Ureter (tissue), 1 donor: ENCODE results near the gene PRG2. TPM values are rescaled to one million over a fixed set of nuclear protein-coding genes. Genes with fewer than 3 reads are reported as not detected.

Source experiments
- DNase-seq: peaks from one replicate; pipeline ENCODE4 v3.0.0-alpha.2; 2020; ENCODE audit warnings: low spot score
- total RNA-seq: library from RNA; stranded (reverse); gene quantifications from one replicate; pipeline ENCODE4 v1.2.4, GENCODE V29; 2023
- donor health status: DM: yes; HTN: yes; CAD: no.

Gene PRG2, protein sequence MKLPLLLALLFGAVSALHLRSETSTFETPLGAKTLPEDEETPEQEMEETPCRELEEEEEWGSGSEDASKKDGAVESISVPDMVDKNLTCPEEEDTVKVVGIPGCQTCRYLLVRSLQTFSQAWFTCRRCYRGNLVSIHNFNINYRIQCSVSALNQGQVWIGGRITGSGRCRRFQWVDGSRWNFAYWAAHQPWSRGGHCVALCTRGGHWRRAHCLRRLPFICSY
- 0.55 TPM for total RNA-seq

DNA sequence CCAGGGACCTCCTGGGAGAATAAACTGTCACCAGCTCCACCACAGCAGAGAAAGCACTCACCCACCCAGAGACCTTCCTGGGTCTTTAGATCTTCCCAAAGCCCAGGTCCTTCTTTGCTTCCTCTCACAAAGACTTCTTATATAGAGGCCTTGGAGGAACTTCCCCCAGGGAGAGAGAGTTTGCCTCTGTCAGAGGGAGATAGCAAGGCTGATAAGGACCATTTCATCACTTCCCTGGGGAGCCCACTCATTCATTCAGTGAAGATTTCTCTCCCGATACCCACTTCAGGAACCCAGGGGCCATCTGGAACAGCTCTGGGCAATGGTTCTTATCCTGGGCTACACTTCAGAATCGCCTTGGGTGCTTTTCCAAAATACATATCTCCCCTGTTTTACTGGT is at the start of gene PRG2:
Gene PRG2, minus strand, starts transcription at position 116 of the 400 bp plus-strand sequence. CDS start 706 bp downstream, outside the sequence.
- DNase-seq: no peak

DNA sequence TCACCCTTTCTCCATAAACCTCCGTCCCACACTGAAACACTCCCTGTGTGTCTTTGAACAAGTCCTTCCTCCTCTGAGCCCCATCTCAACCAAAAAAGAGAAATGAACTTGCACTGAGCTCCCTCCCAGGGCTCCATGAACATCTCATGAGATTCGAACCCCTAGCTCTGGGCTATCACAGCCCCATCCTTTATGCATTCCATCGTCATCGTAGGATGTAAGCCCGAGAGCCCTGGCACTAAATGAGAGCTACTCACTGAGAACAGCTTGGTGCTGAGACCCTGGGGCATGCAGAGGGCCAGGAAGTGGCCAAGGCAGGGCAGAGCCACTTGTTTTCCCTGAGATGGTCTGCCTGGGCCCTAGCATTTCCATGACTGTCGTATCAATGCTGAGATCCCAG is 49.3 kb upstream of the PRG2 start:
- no peak for DNase-seq

GRCh38 chr11:57438345-57439285 is 48.2 kb upstream of the PRG2 start:
- DNase-seq: no peak

- DNase-seq: no peak
These were observed 45.6 kb upstream of the PRG2 start for GRCh38 chr11:57436031-57436430.

DNA sequence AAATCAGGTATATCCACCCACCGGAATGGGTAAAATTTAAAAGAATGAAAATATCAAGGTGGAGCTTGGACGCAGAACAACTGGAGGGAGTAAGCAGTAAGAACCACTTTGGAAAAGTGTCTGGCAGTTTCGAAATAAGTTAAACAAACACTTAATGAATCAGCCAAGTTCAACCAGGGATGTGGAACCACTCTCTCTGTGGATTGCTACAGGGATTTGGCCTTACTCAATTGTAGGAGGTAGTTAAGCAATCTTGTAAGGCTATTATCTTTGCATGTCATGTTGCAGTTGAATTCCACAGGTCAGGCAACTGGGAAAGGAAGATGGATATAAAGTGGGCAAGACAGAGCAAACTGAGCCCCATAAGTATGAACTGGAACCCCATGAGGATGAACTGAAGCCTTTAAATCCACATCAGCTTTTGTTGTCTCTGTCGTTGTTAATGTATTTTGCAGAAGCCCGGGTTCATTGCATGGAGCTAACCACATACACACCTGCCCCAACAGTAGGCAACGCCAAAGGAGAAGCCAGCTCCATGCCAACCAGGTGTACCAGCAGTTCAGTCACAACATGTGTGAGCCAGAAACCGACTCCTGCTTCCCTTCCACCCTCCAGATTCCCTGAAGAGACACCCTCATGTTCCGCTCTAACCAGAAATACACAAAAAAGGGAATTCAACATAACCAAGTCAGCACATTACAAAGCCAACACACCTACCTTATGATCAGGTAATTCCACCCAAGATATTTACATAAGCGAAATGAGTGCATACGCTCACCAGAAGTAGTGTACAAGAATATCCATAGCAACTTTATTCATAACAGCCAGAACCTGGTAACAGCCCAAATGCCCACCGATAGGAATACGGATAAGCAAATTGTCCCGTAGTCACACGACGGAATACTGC is 44.4 kb upstream of the PRG2 start:
- no peak for DNase-seq

DNA sequence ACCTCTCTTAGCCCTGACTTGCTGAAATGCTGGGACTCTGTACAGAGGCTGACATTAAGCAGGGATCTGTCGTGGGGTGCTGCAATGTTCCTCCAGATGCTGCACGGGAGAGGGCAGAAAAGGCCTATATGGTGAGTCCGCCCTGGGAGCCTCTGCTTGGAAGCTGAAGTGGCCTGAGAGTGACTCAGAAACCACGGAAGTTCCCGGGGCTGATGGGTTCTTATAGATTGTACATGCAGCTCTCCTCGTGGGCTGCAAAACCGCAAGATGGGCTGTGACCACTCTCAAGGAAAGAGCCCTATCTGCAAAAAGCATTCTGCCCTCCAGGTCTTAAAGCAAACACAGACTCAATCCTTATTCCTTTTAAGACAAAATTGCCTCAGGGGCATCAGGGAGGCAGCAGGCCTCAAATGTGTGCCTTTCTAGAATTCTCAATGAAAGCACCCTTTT is 42.3 kb upstream of the PRG2 start:
- no peak for DNase-seq

DNA sequence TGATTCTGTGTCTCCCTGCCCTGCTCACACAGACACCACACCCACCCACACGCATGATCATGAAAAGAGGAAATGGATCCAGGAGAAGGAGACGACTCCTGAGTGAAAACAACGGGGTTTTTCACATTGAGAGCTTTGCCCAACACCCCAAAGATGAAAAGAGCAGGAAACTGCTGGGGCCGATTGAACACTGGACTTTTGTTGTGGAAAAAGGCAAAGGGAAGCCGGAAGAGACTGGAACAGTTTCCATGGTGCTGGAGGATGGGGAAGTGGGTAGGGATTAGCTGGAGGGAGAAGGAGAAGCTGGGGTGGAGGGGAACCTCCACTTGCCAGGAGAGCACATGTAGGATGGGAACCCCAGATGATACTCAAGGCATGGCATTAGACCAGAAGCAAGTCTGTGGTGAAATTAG is 41.7 kb upstream of the PRG2 start:
- no peak for DNase-seq

GRCh38 chr11:57430952-57431351 is 40.5 kb upstream of the PRG2 start:
- DNase-seq: no peak

- DNase-seq: no peak
These were observed 39.5 kb upstream of the PRG2 start for GRCh38 chr11:57429946-57430345.

GRCh38 chr11:57428643-57429042 is 38.2 kb upstream of the PRG2 start:
- no peak for DNase-seq

- DNase-seq: peak; percentile 78
These were observed 37.3 kb upstream of the PRG2 start for GRCh38 chr11:57427727-57428082.

GRCh38 chr11:57426929-57427726 is 36.7 kb upstream of the PRG2 start, which contains the start of gene SLC43A3:
SLC43A3 (minus strand) TSS chr11:57427121; CDS start chr11:57426172, 949 bp downstream.
- peak; percentile 77 for DNase-seq

DNA sequence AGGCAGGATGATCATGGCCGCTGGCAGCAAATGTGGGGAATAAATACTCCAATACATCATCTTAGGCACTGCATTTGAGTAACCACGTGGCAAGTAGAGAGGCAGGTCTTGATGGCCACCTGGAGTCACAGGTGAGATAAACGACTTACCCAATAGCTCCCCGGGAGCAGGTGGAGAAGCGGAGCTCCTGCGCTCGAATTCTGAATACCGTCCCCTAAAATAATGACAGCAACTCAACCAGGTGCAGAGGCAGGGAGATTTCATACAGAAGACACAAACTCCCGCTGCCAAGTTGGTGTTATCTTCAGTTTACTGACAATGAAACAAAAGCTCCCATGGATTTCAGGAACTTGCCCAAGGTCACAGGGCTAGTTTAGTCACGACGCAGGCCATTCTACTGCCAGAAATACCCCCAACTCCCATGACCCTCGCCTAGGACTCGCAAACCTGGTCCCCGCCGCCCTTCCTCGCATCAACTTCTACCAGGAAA is 36.0 kb upstream of the PRG2 start:
- no peak for DNase-seq

DNA sequence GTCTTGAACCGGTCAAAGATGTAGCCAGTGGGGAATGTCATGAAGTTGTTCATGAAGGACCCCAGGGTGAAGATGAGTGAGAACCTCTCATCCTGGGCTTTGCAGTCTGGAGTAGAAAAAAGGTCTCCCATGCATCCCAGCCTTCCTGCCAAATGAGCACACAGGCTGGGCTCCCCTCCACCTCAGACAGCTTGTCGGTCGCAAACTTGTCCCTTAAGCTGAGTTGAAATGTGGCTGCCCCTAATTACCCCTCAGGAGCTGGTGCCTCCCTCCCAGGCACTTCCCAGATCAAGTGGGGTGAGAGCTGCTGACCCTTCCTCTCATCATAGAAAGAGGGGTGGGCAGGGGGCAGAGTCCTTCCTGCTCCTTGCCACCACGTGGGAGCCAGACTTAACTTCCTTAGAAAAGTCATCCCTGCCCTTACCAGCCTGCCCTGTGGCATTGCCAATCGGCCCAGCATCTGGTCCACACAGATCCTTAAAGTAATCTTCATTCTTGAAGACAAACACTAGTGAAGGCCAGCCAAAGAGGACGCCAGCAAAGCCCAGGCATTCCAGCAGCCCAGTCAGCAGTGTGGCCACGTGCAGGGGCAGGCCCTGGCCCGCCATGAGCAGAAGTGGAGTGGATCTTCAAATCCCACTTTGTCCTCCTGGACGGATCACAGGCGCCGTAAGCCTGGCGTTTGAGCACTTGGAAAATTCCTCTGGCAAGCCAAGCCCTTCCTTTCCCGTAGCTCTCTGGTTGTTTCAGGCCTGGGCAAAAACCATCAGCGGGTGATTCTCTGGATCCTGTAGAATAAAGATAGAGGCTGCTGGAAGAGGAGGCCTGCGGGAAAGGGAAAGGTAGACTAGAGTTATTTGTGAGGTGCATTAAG is 35.4 kb upstream of the PRG2 start:
- DNase-seq: peak; percentile 56

GRCh38 chr11:57424792-57425564 is 34.5 kb upstream of the PRG2 start:
- peak; percentile 73 for DNase-seq

DNA sequence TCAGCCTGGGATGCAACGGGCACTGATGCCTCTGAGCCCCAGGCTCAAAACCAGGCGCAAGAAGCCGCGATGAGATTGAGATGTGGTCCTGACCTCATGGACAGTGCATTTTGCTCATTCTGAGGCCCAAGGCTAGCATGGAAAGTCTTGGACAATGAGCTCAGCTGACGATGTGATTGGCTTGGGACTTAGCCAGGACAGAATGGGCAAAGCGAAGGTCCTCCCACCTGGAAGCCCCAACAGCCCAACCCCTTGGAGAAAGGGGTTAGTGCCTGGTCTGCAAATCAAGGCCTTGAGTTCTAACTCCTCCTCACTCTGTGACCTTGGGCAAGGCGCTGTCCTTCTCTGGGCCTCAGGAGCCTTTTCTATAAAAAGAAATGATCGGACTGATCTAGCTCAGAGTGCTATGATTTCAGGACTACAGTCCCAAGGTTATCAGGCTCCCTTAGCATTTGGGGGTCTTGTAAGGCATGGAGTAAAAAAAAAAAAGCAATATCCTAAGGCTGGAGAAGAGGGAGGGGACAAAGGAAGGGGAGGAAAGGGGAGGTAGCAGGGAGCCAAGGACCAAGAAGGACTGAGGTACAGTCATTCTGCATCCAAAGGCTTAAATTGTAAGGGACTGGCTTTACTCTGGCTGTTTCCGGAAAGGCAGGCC is 33.8 kb upstream of the PRG2 start:
- no peak for DNase-seq

DNA sequence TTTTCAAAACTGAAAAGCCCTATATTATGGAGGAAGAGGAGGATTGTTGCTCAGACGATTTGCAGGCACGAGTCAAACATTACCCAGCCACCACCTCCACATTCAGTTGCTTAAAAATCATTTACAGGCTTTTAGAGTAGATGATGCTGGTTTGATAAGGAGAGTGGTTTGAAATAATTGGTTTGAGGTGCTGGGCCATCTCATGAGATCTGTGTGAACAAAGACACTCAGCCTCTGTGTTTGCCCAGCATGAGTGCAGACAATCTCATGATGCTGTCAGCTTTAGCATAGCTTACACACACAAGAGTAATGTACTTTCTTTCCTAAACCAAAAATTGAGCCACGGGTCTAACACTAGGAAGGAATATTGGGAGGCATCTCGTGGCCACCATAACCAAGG is 32.2 kb upstream of the PRG2 start:
- DNase-seq: no peak

- DNase-seq: no peak
These were observed 31.4 kb upstream of the PRG2 start for GRCh38 chr11:57421805-57422204.

GRCh38 chr11:57421066-57421465 is 30.6 kb upstream of the PRG2 start:
- no peak for DNase-seq
